Measurements from ENCODE around the gene RFC4.

DNA sequence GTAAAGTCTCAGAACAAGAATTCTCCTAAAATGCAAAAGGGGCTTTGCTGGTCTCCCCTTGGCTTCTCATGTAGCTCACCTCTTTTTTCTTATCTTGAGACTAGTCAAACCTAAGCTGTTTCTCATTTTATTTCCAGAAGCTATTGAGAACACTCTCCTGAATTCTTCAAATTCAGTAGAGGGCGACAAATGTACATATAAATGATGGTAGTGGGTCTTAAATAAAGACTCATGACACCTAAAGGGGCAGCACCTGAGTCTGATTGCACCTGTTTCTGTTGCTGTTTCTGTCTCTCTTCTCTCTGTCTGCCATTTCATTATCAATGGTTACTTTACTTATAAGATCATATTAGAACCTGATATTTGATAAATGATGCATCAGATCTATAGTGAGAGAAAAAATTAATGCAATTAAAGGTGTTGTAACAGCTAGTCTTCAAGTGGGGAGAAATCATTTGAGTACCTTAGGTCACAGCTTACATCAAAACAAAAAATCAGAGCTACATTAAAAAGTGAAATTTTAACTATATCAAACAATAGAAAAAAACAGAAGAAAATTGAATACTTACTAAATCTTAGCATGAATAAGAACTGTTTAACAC is 43.2 kb upstream of the RFC4 start:
- TF ChIP-seq, protein P1, sequence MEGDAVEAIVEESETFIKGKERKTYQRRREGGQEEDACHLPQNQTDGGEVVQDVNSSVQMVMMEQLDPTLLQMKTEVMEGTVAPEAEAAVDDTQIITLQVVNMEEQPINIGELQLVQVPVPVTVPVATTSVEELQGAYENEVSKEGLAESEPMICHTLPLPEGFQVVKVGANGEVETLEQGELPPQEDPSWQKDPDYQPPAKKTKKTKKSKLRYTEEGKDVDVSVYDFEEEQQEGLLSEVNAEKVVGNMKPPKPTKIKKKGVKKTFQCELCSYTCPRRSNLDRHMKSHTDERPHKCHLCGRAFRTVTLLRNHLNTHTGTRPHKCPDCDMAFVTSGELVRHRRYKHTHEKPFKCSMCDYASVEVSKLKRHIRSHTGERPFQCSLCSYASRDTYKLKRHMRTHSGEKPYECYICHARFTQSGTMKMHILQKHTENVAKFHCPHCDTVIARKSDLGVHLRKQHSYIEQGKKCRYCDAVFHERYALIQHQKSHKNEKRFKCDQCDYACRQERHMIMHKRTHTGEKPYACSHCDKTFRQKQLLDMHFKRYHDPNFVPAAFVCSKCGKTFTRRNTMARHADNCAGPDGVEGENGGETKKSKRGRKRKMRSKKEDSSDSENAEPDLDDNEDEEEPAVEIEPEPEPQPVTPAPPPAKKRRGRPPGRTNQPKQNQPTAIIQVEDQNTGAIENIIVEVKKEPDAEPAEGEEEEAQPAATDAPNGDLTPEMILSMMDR (IDR thresholded peaks at IDR 0.05), result peak; percentile 23 to 73 (median 61)
- TF ChIP-seq POLR2A (IDR thresholded peaks at IDR 0.05), result no peak

All from heart left ventricle (tissue), 13 donors.